ENCODE results near the gene ZNF74. TPM values are rescaled to one million over a fixed set of nuclear protein-coding genes. Genes with fewer than 3 reads are reported as not detected.
"Not testable (repeated sequence)": the region's sequence is repeated elsewhere in the genome, so short reads cannot be mapped to it uniquely, and the experiment has no call there.

Gene ZNF74
- total RNA-seq = 9.6 and 13.8 TPM in 2 replicates

DNA sequence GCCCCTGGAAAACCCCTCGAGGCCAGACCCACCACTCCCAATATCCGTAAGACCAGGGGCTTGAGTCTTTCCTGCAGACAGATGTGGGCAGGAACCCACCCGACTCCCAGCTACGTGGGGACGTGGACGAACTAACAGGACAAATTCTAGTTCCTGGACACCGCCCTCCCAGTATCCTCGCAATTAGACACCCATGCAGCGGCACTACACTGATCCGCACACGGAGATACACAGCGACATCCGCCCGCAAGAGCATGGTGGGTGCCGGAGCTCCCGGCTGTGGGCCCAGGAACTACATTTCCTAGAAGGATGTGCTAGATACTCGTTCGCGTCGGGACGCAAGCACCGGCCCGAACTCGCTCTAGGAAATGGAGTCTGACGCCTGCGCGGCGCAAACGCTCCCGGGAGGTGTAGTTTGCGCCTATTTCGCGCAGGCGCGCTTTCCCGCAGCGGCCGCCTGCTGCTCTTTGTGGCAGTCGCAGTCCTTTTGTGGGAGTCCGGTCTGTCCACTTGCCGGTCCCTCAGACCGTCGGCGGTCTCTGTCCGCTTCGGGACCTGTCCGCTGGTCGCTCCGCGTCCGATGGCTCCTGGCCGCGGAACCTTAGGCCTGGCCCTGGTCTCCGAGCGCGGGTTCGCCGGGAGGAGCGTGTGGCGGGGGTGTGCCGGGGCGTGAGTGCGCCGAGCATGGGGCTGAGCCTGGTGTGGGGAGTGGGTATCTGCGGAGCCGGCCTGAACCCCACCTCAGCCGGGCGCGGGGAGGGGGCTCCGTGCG, at the start of gene ZNF74:
TSS of gene ZNF74 (plus strand) at position 447 of the 772 bp plus-strand sequence. CDS start 478 bp downstream, outside the sequence.
- peak; percentile 23 for DNase-seq (ENCODE audit: extremely low read depth, low read depth, low spot score)

DNA sequence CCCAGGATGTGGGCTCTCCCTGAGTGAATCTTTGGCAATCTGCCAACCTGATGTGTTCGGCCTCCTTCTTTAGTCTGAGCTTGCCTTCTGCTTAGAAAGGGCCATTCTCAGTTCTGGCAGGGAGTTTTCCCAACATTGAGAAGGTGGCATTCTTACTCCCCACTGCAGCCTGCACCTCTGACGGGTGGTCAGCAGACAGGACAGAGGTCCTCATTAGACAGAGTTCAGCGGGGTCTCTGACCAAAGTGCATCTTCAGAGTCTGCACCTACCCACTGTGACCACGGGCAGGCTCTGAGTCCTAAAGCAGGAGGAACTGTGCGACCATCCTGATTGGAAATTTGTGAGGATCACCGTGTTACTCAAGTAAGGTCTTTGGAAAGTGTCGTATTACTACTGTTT, 47.4 kb upstream of the ZNF74 start:
- not testable (repeated sequence) for DNase-seq (ENCODE audit: extremely low read depth, low read depth, low spot score)

DNA sequence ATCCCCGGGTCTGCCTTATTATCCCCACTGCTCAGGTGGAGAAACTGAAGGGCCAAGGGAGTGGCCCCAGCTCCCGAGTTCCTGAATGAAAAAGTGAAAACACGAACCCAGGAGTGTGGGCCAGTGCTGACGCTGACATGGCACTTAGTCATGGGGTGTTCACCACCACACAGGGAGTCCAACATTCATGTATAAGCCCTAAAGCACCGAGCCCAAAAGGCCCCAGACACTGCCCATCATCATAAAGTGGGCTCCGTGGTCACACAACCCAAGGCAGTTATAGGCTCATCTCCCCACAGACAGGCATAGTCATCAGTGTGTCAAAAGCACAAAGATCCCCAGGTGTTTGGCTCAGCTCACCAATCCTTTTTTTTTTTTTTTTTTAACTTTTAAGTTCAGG, 41.4 kb upstream of the ZNF74 start:
- DNase-seq (ENCODE audit: extremely low read depth, low read depth, low spot score) = not testable (repeated sequence)

- no peak for DNase-seq (ENCODE audit: extremely low read depth, low read depth, low spot score)
These were observed 39.5 kb upstream of the ZNF74 start for GRCh38 chr22:20354238-20354975.

DNA sequence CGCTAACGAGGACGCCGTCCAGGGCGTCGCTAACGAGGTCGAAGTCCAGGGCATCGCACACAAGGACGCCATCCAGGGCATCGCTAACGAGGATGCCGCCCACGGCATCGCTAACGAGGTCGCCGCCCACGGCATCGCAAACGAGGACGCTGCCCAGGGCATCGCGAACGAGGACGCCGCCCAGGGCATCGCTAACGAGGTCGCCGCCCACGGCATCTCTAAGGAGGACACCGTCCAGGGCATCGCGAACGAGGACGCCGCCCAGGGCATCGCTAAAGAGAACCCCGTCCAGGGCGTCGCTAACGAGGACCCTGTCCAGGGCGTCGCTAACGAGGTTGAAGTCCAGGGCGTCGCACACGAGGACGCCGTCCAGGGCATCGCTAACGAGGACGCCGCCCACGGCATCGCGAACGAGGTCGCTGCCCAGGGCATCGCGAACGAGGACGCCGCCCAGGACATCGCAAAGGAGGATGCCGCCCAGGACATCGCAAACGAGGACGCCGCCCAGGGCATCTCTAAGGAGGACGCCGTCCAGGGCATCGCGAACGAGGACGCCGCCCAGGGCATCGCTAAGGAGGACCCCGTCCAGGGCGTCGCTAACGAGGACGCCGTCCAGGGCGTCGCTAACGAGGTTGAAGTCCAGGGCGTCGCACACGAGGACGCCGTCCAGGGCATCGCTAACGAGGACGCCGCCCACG, 37.9 kb upstream of the ZNF74 start:
- not testable (repeated sequence) for DNase-seq (ENCODE audit: extremely low read depth, low read depth, low spot score)

DNA sequence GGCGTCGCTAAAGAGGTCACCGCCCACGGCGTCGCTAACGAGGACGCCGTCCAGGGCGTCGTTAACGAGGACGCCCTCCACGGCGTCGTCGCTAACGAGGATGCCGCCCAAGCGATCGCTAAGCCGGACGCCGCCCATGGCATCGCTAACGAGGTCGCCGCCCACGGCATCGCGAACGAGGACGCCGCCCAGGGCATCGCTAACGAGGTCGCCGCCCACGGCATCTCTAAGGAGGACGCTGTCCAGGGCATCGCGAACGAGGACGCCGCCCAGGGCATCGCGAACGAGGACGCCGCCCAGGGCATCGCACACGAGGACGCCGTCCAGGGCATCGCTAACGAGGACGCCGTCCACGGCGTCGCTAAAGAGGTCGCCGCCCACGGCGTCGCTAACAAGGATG, 37.0 kb upstream of the ZNF74 start:
- DNase-seq (ENCODE audit: extremely low read depth, low read depth, low spot score) = not testable (repeated sequence)

DNA sequence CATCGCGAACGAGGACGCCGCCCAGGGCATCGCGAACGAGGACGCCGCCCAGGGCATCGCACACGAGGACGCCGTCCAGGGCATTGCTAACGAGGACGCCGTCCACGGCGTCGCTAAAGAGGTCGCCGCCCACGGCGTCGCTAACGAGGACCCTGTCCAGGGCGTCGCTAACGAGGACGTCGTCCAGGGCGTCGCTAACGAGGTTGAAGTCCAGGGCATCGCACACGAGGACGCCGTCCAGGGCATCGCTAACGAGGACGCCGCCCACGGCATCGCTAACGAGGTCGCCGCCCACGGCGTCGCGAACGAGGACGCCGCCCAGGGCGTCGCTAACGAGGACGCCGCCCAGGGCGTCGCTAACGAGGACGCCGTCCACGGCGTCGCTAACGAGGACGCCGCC, 36.0 kb upstream of the ZNF74 start:
- not testable (repeated sequence) for DNase-seq (ENCODE audit: extremely low read depth, low read depth, low spot score)

DNA sequence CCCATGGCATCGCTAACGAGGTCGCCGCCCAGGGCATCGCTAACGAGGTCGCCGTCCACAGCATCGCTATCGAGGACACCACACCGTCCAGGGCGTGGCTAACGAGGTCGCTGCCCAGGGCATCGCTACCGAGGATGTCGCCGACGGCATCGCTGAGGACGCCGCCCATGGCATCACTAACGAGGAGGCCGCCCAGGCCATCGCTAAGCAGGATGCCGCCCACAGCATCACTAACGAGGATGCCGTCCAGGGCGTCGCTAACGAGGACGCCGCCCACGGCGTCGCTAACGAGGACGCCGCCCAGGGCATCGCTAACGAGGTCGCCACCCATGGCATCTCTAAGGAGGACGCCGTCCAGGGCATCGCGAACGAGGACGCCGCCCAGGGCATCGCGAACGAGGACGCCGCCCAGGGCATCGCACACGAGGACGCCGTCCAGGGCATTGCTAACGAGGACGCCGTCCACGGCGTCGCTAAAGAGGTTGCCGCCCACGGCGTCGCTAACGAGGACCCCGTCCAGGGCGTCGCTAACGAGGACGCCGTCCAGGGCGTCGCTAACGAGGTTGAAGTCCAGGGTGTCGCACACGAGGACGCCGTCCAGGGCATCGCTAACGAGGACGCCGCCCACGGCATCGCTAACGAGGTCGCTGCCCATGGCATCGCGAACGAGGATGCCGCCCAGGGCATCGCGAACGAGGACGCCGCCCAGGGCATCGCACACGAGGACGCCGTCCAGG, 35.3 kb upstream of the ZNF74 start:
- DNase-seq (ENCODE audit: extremely low read depth, low read depth, low spot score) = not testable (repeated sequence)

GRCh38 chr22:20360261-20360660, 33.7 kb upstream of the ZNF74 start:
- DNase-seq (ENCODE audit: extremely low read depth, low read depth, low spot score) = not testable (repeated sequence)

DNA sequence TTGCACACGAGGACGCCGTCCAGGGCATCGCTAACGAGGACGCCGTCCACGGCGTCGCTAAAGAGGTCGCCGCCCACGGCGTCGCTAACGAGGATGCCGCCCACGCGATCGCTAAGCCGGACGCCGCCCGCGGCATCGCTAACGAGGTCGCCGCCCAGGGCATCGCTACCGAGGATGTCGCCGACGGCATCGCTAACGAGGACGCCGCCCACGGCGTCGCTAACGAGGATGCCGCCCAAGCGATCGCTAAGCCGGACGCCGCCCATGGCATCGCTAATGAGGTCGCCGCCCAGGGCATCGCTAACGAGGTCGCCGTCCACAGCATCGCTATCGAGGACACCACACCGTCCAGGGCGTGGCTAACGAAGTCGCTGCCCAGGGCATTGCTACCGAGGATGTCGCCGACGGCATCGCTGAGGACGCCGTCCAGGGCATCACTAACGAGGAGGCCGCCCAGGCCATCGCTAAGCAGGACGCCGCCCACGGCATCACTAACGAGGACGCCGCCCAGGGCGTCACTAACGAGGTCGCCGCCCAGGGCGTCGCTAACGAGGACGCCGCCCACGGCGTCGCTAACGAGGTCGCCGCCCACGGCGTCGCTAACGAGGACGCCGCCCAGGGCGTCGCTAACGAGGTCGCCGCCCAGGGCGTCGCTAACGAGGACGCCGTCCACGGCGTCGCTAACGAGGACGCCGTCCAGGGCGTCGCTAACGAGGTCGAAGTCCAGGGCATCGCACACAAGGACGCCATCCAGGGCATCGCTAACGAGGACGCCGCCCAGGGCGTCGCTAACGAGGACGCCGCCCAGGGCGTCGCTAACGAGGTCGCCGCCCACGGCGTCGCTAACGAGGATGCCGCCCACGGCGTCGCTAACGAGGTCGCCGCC, 32.8 kb upstream of the ZNF74 start:
- DNase-seq (ENCODE audit: extremely low read depth, low read depth, low spot score) = not testable (repeated sequence)

DNA sequence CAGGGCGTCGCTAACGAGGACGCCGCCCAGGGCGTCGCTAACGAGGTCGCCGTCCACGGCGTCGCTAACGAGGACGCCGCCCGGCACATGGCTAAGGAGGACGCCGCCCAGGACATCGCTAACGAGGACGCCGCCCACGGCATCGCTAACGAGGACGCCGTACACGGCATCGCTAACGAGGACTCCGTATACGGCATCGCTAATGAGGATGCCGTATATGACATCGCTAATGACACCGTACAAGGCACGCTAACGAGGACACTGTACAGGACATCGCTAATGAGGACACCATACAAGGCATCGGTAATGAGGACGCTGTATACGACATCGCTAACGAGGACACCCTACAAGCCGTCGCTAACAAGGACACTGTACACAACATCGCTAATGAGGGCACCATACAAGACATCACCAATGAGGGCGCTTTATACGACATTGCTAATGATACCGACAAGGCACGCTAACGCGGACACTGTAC, 32.2 kb upstream of the ZNF74 start:
- not testable (repeated sequence) for DNase-seq (ENCODE audit: extremely low read depth, low read depth, low spot score)

GRCh38 chr22:20362403-20362802, 31.5 kb upstream of the ZNF74 start:
- DNase-seq (ENCODE audit: extremely low read depth, low read depth, low spot score) = not testable (repeated sequence)

GRCh38 chr22:20364335-20365260, 29.4 kb upstream of the ZNF74 start:
- not testable (repeated sequence) for DNase-seq (ENCODE audit: extremely low read depth, low read depth, low spot score)

DNA sequence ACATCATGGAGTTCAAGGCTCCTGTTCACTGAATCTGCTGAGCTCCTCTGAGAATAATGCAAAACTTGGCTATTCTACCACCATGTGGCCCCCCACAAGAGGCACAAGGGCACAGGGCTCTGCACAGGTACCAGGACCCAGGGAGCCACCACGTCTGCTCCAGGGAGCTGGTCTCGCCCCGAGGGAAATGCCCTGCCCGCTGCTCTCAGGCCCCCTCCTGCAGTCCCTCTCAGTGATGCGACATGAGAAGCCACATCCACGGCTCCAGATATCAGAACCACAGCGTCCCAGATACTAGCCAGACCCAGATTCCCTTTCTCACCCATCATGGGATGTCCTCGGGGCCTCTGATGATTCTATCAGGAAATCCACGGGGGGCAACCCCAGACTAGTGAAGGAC, 27.1 kb upstream of the ZNF74 start:
- not testable (repeated sequence) for DNase-seq (ENCODE audit: extremely low read depth, low read depth, low spot score)

GRCh38 chr22:20368875-20369274, 25.1 kb upstream of the ZNF74 start:
- not testable (repeated sequence) for DNase-seq (ENCODE audit: extremely low read depth, low read depth, low spot score)

- not testable (repeated sequence) for DNase-seq (ENCODE audit: extremely low read depth, low read depth, low spot score)
These were observed 22.3 kb upstream of the ZNF74 start for GRCh38 chr22:20371687-20372086.

DNA sequence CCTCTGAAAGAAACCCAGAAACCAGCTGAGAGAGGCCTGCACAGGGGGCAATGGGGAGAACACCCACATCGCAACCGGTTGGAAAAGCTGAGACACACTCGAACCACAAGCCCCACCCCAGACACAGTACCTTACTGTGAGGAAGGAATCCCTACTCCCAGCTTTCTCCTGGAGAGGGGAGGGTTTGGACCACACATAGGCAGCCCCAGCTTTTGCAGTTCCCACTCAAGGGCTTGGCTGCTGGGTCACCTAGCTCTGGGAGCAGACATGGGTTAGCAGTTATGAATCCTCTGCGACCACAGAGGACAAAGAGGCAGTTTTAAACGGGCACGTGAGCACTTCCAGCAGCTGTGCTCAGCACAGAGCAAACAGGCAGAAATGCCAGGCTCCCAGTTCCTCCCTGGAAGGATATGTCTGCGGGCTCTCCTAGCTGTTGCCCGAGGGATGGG, 21.5 kb upstream of the ZNF74 start:
- DNase-seq (ENCODE audit: extremely low read depth, low read depth, low spot score) = not testable (repeated sequence)

- DNase-seq (ENCODE audit: extremely low read depth, low read depth, low spot score) = not testable (repeated sequence)
These were observed 20.7 kb upstream of the ZNF74 start for GRCh38 chr22:20373195-20373706.
